GM12878 (cell line): ENCODE results near the gene SLC35A4.

ENCODE experiments used
- BCL3 ChIP-seq: IDR thresholded peaks from 2 replicates; pipeline ENCODE4 v1.6.1; 2011; ENCODE audit warnings: borderline replicate concordance, low read depth, mild to moderate bottlenecking, moderate library complexity, low read length; ENCODE audit not compliant: insufficient read depth, poor library complexity, severe bottlenecking
- CTCF ChIP-seq, 3 experiments: IDR thresholded peaks in 2 of 3; conservative IDR thresholded peaks in 1 of 3; 2 replicates each; pipeline ENCODE4 v1.5.1; 2011; ENCODE audit warnings: low read depth in 3 of 3, low read length in 3 of 3, mild to moderate bottlenecking in 3 of 3, control low read depth in 2 of 3, moderate library complexity in 2 of 3, inconsistent platforms in 1 of 3, mixed read lengths in 1 of 3; ENCODE audit not compliant: control insufficient read depth in 2 of 3, insufficient read depth in 1 of 3; ENCODE audit errors: extremely low read depth in 1 of 3
- KDM1A ChIP-seq: fragments of 200-600 bp; sonication (generic); IDR thresholded peaks from 2 replicates; pipeline ENCODE4 v1.6.1; 2016; ENCODE audit warnings: borderline replicate concordance
- MTA3 ChIP-seq: IDR thresholded peaks from 2 replicates; pipeline ENCODE4 v1.6.1; 2012; ENCODE audit warnings: low read length, inconsistent platforms, borderline replicate concordance
- POLR2A ChIP-seq: IDR thresholded peaks from 2 replicates; pipeline ENCODE4 v1.6.1; 2011; ENCODE audit warnings: low read depth, mild to moderate bottlenecking, low read length
- POLR2AphosphoS5 ChIP-seq: IDR thresholded peaks from 2 replicates; pipeline ENCODE4 v1.6.1; 2011; ENCODE audit warnings: mild to moderate bottlenecking, low read length, inconsistent platforms
- REST ChIP-seq: IDR thresholded peaks from 2 replicates; pipeline ENCODE4 v1.6.1; 2012; ENCODE audit warnings: mild to moderate bottlenecking, low read depth, low read length
- SREBF2 ChIP-seq: IDR thresholded peaks from 2 replicates; pipeline ENCODE4 v1.6.1; 2012; ENCODE audit warnings: mild to moderate bottlenecking, low read length
- TF ChIP-seq, protein P1 (sequence below): IDR thresholded peaks from 2 replicates; pipeline ENCODE4 v1.6.1; 2012; ENCODE audit warnings: low read depth, low read length, improper control_type of control experiment
- TF ChIP-seq, protein P2 (sequence below): fragments of 450-650 bp; IDR thresholded peaks from 2 replicates; pipeline ENCODE4 v1.6.1; 2017; ENCODE audit warnings: mild to moderate bottlenecking, moderate library complexity
- TF ChIP-seq, protein P3 (sequence below): fragments of 450-650 bp; formaldehyde crosslinking; IDR thresholded peaks from 2 replicates; pipeline ENCODE4 v1.4.0; 2020; ENCODE audit warnings: mild to moderate bottlenecking, moderate library complexity

DNA sequence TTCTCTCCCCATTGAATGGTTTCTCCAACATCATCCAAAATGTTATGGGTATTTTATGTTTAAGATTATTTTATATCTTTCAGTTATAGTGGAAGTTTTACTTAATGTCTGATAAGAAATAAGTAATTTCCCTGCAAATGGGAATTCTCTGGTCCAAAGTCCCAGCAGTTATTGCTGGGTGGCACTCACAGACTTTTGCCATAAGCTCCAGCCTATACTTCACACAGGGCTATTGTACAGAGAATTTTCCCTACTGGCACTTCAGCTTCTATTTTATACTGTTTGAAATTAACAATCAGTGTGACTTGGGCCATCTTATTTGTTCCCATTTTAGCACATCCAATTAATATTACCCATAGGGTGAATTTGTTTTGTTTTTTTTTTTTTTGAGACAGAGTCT lies 35.5 kb downstream of the SLC35A4 start:
- TF ChIP-seq CTCF (IDR thresholded peaks at IDR 0.05 in 2 of 3, conservative IDR thresholded peaks at IDR 0.05 in 1 of 3; ENCODE audit: control insufficient read depth in 2 of 3, extremely low read depth in 1 of 3, insufficient read depth in 1 of 3, low read depth in 3 of 3, low read length in 3 of 3) (no peak), POLR2A (no peak), POLR2AphosphoS5 (no peak), MTA3 (no peak), SREBF2 (no peak), BCL3 (no peak), REST (no peak), KDM1A (no peak)
- TF ChIP-seq, protein P1, sequence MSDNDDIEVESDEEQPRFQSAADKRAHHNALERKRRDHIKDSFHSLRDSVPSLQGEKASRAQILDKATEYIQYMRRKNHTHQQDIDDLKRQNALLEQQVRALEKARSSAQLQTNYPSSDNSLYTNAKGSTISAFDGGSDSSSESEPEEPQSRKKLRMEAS = no peak
- TF ChIP-seq, protein P2, sequence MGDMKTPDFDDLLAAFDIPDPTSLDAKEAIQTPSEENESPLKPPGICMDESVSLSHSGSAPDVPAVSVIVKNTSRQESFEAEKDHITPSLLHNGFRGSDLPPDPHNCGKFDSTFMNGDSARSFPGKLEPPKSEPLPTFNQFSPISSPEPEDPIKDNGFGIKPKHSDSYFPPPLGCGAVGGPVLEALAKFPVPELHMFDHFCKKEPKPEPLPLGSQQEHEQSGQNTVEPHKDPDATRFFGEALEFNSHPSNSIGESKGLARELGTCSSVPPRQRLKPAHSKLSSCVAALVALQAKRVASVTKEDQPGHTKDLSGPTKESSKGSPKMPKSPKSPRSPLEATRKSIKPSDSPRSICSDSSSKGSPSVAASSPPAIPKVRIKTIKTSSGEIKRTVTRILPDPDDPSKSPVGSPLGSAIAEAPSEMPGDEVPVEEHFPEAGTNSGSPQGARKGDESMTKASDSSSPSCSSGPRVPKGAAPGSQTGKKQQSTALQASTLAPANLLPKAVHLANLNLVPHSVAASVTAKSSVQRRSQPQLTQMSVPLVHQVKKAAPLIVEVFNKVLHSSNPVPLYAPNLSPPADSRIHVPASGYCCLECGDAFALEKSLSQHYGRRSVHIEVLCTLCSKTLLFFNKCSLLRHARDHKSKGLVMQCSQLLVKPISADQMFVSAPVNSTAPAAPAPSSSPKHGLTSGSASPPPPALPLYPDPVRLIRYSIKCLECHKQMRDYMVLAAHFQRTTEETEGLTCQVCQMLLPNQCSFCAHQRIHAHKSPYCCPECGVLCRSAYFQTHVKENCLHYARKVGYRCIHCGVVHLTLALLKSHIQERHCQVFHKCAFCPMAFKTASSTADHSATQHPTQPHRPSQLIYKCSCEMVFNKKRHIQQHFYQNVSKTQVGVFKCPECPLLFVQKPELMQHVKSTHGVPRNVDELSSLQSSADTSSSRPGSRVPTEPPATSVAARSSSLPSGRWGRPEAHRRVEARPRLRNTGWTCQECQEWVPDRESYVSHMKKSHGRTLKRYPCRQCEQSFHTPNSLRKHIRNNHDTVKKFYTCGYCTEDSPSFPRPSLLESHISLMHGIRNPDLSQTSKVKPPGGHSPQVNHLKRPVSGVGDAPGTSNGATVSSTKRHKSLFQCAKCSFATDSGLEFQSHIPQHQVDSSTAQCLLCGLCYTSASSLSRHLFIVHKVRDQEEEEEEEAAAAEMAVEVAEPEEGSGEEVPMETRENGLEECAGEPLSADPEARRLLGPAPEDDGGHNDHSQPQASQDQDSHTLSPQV = no peak
- TF ChIP-seq, protein P3, sequence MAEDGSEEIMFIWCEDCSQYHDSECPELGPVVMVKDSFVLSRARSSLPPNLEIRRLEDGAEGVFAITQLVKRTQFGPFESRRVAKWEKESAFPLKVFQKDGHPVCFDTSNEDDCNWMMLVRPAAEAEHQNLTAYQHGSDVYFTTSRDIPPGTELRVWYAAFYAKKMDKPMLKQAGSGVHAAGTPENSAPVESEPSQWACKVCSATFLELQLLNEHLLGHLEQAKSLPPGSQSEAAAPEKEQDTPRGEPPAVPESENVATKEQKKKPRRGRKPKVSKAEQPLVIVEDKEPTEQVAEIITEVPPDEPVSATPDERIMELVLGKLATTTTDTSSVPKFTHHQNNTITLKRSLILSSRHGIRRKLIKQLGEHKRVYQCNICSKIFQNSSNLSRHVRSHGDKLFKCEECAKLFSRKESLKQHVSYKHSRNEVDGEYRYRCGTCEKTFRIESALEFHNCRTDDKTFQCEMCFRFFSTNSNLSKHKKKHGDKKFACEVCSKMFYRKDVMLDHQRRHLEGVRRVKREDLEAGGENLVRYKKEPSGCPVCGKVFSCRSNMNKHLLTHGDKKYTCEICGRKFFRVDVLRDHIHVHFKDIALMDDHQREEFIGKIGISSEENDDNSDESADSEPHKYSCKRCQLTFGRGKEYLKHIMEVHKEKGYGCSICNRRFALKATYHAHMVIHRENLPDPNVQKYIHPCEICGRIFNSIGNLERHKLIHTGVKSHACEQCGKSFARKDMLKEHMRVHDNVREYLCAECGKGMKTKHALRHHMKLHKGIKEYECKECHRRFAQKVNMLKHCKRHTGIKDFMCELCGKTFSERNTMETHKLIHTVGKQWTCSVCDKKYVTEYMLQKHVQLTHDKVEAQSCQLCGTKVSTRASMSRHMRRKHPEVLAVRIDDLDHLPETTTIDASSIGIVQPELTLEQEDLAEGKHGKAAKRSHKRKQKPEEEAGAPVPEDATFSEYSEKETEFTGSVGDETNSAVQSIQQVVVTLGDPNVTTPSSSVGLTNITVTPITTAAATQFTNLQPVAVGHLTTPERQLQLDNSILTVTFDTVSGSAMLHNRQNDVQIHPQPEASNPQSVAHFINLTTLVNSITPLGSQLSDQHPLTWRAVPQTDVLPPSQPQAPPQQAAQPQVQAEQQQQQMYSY (CRISPR knock-in tag) = no peak
